ENCODE results near the gene APBB1.

Gene APBB1

GRCh38 chr11:6351782-6352382 lies 67.0 kb downstream of the APBB1 start:
- no peak for DNase-seq (ENCODE audit: low spot score)

- DNase-seq (ENCODE audit: low spot score), result no peak
Observed at GRCh38 chr11:6350486-6350885, 68.4 kb downstream of the APBB1 start.

GRCh38 chr11:6350043-6350442 lies 68.9 kb downstream of the APBB1 start:
- no peak for DNase-seq (ENCODE audit: low spot score)

GRCh38 chr11:6345366-6345765 lies 73.5 kb downstream of the APBB1 start:
- DNase-seq (ENCODE audit: low spot score), result no peak
